HG03469 (cell line): Measurements from ENCODE around the gene CNTNAP2.
"Not testable (repeated sequence)": the region's sequence is repeated elsewhere in the genome, so short reads cannot be mapped to it uniquely, and the experiment has no call there.

Source experiments
- ATAC-seq: cut with Tn5 transposase; IDR thresholded peaks from one replicate; pipeline ENCODE4 v1.9.1; 2021; ENCODE audit warnings: mild to moderate bottlenecking, moderate library complexity, moderate number of reproducible peaks; ENCODE audit not compliant: unreplicated experiment

CNTNAP2 gene

DNA sequence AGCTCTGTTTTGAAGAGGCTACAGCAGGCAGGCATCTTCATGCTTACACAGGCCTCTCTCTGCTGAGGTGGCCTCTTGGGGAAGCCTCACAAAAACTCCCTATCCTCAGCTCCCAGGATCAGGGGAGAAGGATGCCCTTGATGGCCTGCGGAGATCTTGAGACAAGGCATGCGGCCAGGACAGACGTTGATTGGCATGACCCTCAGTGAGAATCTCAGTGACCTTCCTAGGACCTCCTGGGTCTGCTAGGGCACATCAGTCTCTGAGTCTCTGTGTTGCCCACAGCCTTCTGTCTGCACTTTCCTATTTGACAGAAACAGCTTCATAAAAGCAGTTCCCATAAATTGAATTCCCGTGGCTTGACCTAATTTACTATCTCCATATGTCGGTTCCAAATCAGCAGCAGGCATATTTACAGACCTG is 1468.2 kb downstream of the CNTNAP2 start:
- ATAC-seq, result no peak

DNA sequence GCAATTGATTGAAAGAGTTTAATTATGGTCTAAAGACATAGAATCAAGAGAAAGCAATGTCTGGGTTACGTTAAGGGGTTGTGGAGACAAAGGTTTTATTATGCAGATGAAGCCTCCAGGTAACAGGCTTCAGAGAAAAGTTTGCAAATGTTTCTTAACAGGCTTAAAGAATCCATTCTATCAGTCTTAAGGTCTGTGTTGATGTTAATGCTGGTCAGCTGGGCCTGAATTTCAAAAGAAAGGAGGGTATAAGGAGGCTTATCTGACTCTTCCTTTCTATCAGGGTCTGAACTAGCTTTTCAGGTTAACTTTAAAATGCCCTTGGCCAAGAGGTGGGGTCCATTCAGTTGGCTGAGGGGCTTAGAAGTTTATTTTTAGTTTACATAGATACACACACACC is 1469.5 kb downstream of the CNTNAP2 start:
- ATAC-seq, result no peak

DNA sequence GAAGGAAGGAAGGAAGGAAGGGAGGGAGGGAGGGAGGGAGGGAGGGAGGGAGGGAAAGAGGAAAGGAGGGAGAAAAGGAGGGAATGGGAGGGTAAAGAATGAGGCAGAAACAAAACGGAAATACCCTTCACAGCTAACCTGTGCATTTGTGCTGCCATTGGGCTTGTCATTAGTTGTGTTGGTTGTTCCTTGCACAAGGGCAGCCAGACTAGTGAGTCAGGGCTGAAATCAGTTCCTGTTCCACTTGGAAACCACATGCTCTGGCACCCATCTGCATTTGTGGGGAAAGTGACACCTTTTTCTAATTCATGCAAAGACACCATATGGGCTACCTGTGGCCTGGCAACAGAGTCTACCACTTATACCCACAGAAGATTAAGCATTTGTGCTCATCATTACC is 1469.9 kb downstream of the CNTNAP2 start:
- no peak for ATAC-seq

DNA sequence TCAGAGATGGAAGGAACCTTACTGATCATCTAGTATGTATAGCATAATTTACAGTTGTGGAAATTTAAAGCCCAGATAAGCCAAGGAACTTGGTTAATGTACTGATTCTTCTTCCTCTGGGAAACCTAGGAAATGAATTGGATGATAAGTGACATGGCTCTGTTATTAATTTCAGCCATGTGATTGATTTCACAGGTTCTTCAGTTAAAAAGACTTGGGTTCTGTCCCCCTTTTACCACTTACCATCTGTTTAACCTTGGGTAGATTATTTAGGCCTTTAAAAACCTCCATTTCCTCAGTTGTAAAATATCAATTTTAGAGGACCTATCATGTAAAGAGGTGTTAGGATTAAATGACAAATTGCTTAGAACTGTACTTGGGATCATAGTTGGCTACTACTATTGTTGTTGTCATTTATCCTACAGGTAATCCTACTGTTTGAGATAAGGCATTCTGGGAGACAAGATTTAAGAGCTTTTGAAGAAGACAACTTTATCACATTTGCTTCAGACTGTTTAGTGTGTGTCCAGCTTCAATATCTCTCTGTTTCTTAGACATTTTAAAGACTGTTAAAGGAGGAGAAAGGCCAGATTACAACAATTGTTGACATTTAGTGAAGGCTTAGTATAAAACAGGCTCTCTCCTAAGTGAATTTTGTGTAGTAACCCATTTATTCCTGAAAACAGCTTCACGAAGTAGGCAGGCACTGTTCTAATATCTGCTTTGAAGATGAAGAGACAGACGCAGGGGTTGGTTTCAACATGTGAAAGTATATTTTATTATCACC is 1476.9 kb downstream of the CNTNAP2 start:
- no peak for ATAC-seq

DNA sequence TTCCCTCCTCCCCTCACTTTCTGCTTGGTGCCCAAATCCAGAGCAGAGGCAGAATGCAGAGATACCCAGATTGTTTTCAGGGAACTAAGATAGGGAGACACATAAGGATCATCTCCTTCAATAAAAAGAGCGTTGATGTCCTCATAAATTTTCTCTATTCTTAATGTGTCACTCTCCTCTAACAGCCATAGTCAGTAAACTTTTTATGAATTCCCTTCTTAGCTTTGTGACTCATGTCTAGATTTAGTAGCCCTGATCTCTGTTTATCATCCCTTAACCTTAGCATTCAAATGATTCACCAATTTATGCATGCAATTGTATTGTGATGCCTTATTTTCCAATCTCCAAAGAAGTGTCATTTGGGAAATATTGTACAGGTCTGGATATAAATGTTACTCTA is 1478.4 kb downstream of the CNTNAP2 start:
- ATAC-seq, result no peak

DNA sequence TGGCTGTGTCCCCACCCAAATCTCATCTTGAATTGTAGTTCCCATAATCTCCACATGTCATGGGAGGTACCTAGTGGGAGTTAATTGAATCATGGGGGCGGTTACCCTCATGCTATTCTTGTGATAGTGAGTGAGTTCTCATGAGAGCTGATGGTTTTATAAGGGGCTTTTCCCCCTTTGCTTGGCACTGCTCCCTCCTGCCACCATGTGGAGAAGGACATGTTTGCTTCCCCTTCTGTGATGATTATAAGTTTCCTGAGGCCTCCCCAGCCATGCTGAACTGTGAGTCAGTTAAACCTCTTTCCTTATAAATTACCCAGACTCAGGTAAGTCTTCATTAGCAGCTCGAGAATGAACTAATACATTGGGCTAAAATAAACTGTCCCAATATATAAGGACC is 1482.1 kb downstream of the CNTNAP2 start:
- not testable (repeated sequence) for ATAC-seq

DNA sequence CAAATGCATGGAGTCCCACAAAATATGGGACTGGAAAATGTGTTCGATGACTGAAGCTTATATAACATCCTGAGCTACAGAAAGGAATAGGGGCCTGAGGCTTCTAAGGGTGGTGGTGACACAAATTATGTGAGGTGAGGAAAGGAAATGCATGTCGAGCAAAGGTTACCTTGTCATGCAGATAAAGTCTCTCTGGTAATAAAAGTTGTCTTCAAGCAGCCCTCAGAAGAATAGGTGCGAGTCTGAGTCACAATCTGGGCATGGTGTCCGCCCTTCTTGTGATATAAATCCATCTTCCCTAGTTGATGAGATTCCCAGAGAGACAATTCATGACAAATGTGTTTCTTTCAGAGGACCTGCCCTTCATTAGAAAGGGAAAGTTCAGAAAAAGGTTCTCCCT is 1488.7 kb downstream of the CNTNAP2 start:
- ATAC-seq, result no peak

DNA sequence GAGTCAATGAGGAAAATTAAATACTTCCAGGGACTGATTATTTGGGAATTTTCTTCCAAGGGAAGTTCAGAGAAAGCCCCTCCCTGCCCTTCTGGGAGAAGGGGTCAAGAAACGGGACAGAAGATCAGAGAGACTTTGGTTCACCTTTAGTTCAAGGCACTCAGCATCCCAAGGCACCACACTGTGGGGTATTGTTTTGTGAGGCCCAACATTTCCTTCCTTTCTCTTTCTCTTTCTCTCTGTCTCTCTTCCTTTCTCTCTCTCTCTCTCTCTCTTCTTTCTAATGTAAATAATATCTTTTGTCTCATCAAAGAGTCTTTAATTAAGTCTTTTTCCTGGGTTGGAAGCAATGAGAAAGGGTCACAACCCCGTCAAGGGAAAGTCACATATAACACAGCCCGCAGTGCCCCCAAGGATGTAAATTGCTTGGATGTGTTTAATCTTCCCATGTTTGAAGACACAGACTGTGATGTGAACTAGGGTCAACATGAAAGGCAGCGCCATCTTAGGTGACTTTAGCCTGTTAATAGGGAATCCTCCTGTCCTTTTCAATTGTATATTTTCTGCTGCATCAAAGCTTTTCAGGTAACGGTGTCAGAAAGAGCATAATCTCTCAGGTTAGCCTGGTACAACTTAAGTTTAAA is 1490.7 kb downstream of the CNTNAP2 start:
- no peak for ATAC-seq

DNA sequence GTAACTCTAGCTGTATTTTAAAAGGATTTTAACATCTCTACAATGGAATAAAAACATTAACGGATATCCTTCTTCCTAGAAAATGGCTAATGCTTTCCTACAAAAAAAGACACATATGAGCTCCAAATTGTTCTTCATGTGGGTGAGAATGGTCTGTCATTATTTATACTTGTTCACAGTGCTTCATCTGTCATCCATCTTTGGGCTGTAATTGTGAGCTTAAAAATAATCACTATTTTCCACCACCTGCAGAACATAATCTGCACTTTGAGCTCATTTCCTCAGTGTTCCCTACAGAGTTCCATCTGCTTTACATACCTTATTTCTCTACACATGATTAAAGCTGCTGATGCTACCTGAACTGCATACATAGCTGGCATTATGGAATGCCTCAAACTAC is 1494.8 kb downstream of the CNTNAP2 start:
- ATAC-seq, result no peak

DNA sequence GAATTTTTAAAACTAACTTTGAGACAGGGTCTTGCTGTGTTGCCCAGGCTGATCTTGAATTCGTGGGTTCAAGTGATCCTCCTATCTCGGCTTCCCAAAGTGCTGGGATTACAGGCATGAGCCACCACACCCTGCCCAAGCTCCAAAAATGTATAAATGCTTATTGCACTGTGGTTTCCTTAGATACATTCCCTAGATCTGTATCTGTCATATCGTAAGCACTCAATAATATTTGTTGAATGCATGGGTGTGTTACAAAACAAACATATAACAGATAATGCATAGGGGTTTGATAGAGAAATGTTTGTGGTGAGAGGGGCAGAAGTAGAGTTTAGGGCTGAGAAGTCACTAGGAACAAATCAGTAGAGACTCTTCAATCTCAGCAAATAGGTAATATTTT is 1518.7 kb downstream of the CNTNAP2 start:
- no peak for ATAC-seq

DNA sequence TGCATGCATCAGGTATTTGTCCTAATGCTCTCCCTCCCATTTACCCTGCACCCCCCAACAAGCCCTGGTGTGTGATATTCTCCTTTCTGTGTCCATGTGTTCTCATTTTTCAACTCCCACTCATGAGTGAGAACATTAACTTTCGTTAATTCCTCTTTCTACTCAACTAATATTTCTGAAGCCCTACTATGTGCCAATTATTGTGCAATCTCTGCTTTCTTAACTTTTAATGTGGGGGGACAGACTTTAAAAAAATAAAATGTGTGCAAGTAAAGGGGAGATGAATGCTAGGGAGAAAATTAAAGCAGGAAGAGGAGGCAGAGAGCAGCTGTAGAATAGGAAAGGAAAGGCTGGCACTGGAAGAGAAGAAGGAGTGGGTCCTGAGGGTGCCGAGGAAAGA is 1520.0 kb downstream of the CNTNAP2 start:
- ATAC-seq, result no peak

DNA sequence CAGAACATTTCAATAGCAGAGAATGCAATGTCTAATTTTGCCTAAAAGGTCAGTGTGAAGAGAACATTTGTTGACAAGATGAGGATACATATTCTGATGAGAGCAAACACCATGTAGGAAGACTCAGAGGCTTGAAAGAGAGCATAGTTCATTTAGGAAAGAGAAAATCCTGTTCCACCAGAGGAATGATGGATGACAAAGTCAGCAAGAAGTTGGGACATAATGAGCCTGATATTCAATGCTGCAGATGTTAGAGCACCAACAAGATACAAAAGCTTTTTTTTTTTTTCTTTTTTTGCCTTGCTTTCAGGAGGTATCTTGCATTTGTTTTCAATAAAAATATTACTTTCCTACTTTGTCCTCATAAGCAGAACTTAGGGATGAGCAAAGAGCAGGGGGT is 1522.0 kb downstream of the CNTNAP2 start:
- ATAC-seq, result no peak

DNA sequence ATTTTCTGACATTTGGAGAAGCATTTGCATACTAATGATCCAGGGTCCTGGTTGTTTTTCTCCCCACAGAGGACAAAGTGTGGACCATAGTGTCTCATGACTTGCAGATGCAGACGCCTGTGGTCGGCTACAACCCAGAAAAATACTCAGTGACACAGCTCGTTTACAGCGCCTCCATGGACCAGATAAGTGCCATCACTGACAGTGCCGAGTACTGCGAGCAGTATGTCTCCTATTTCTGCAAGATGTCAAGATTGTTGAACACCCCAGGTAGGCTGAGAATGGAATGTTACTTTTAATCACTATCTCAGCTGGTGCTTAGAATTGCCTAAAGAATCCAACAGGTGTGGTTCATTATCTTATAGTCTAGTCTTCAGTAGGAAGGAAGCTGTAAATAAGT is 1522.4 kb downstream of the CNTNAP2 start:
- ATAC-seq, result no peak

DNA sequence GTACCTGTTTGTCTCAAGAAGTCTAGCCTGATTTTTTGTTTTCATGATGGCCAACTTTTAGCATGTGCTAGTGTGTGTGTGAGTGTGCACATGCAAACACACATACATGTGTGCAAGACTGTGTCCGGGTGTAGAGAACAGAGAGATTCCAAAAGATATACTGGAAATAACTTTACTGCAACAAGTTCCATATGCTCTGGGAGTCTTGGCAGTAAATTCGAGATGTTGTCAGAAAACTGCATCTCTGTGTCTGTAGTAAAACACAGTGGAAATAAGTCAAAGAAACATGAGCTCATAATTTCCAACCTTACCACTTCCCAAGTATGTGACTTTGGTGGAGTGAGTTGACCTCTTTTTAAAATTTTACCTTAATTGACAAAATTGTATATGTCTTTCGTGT is 1523.2 kb downstream of the CNTNAP2 start:
- ATAC-seq, result no peak

DNA sequence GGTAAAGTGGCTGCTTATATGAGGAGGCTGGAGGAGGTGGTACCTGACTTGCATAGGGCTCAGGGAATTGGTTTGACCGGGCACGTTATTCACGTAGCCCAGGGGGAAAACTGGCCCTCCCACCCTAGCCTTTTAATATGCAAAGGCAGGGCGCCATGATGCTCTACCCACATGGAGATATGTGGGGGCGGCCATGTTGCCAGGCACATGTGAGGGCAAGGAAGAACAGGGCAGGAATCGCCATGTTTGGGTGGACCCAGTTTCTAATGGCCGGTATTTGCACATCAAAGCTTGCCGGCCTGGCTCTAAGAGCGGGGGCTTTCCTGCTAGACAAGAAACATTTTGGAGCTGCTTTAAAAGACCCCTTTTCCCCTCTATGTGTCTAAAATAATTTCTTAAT is 1524.2 kb downstream of the CNTNAP2 start:
- ATAC-seq, result no peak

DNA sequence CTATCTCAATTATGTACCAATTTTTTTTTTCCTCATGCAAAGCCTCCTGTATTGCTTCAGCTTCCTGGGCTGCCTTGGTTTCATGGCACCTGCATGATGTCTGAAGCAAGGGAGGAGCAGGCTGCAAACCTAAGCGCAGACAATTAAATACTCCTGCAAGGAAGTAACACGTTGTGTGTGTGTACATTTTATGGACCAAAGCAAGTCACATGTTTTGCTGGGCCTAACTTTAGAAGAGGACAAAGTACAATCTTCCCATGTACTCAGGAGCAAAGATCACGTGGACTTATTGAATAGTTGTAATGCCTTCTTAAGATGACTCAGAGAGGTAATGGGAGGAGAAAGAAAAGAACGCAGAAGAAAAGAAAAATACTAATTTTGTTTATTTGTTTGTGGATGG is 1530.0 kb downstream of the CNTNAP2 start:
- ATAC-seq, result no peak

DNA sequence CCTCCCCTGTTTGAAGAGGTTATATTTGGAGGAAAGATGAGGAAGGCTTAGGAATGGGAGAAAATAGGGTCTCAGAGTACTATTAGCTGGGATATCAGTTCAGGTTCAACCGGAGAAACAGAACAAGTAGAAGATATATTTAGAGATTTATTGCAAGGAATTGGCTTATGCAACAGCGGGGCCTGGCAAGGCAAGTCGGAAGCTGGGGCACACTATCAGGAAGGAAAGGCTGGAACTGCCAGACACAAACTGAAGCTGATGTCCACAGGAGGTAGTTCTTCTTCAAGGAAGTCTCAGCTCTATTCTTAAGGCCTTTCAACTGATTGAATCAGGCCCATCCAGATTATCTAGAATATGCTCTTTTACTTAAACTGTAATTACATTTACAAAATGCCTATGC is 1534.4 kb downstream of the CNTNAP2 start:
- ATAC-seq, result no peak

DNA sequence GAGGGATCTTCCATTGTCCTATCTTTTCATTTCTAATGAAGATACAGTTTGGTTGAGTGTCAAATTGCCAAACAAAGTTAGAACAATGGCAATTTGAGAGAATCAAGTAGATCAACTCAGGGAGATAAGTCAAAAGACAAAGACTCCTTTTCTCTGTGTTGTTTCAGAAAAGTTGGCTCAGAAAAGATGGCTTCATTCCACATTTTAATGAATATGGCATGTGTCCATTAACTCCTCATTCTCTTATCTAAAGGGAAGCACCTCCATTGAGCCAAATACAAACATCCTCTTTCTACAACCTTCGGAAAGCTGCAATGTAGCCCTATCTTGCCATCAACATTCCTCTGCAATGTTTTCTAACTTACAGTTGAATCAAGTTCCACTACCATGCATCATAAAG is 1535.0 kb downstream of the CNTNAP2 start:
- ATAC-seq, result no peak

DNA sequence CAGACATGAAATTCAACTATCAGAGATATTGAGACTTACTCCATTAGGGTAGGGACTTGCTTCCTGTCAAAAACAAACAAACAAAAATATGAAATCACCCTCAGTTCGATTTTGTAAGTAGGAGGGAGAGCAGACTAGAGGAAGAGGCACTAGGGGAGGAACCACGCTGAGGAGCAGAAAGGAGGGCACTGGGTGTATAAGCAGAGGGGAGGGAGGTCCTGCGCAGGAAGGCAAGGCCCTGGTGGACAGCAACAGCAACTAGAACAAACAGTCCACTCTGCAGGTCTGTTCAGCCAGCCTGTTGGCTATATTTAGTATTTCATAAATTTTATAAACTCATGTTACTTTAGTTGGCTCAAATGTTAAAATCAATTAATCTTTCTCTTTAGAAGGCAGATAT is 1536.9 kb downstream of the CNTNAP2 start:
- no peak for ATAC-seq

DNA sequence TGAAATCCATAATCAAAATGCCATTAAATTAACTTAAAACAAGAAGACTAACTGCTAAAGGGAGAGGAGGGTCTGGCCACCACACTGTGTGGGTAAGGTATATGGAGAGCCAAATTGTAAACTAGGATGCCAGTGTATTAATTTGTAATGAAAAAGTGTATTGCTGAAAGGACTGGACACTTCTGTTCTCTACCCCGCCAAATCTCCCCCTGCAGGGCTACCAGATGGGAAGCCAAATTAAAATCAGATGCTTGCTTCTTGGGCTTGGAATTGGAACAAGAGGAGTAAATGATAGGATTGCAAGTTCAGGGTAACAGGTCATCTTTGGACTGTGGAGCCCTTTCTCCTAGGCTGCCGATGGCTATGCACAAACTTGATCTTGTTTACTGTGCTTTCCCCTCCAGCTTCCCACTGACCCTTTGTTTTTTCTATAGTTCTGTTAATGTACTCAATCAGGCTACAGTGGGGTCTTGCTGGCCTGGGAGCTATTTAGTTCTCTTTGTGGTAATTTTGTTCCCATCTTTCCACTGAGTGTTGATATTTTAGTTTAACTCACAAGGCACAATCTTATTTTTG is 1541.9 kb downstream of the CNTNAP2 start:
- ATAC-seq, result no peak

DNA sequence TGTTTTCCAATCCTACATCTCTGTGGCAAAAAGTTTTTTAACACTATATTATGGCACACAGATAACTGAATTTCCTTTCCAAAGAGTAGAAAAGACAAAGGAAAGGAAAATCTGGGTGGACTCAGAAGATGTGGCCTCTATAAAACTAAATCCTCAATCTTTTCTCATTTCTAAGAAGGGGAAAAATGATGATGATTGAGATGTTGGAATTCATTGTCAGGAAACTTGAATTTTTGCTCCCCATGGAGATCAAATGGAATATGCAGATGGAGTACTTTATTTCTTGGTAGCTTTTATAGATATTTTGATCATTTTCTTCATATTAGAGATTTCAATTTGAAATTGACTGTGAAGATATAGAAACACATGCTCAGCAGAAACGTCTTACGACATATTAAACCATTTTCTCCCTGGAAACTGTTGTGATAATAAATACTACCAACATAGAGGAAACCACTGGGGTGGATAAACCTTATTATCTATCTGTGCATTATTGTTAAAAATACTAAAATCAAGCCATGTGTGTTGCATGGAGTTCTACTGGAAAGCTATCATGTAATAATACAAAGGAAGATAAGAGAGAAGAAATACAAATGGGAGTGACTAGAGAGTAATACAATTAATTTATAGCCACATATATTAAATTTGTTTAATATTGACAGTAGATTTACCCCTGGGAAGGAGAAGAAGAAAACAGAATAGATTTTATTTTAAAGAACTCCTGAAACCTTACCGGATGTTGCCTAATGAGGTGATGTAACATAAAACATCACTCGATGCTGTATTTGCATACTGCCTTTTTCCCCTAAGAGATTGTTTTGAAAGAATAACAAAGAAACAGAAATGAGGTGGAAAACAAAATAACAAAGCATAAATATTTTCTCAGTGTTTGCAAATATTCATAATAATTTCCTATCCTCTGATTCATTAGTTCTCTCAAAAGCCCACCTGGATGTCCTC is 1542.7 kb downstream of the CNTNAP2 start:
- ATAC-seq, result no peak
